Adrenal gland (tissue), 5 donors: ENCODE measurements around the gene FAM83B.

Experiments
- CTCF ChIP-seq, 6 experiments: fragments of 450-650 bp in 4 of 6; fragments of 200-600 bp in 2 of 6; sonication (generic) in 1 of 6; IDR thresholded peaks; 1 replicate in 5 of 6; 2 replicates in 1 of 6; pipeline versions ENCODE4 v1.5.1 to v1.8.0; 2016 to 2021; ENCODE audit warnings: antibody characterized with exemption in 6 of 6, mild to moderate bottlenecking in 2 of 6, moderate library complexity in 1 of 6
- POLR2A ChIP-seq, 2 donors: fragments of 450-650 bp; IDR thresholded peaks; one replicate each; pipeline ENCODE4 v1.6.1; 2017; ENCODE audit warnings: antibody characterized with exemption in 2 of 2, mild to moderate bottlenecking in 2 of 2, moderate library complexity in 1 of 2
- donor health status: DM: no; HTN: no; CAD: no.

- TF ChIP-seq CTCF (IDR thresholded peaks at IDR 0.05) = no peak
- no peak for TF ChIP-seq POLR2A (IDR thresholded peaks at IDR 0.05)
Measured at GRCh38 chr6:54900666-54901065, 54.1 kb downstream of the FAM83B start.
